ENCODE measurements around the gene UCP3.

Gene UCP3

DNA sequence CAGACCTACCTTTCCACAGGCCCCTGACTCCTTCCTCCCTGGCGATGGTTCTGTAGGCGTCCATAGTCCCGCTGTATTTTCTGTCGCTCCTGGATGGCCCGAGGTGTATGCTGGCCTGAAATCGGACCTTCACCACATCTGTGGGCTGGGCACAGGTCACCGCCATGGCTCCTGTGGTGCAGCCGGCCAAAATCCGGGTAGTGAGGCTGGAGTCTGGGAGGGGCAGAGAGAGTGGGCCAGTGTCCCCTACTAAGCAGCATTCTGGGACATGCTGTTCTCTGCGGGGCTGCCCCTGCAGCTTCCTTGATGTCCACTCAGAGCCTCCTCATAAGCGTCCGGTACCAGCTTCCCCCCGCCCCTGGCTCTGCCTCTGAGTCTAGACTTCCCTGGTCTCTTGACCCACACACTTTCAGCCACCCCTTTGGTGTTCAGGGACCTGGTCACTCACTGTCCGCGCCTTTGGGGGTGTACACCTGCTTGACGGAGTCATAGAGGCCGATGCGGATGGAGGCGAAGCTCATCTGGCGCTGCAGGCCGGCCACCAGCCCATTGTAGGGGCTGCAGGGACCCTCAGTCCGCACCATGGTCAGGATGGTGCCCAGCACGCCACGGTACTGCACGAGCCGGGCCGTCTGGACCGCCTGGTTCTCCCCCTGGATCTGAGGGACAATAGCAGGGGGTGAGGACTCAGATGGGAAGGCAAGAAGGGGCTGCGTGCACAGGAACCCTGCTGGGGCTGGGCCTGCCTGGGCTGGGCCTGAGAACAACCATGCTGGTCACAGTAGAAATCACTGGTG lies 3.0 kb downstream of the UCP3 start:
- TF ChIP-seq, protein P1, sequence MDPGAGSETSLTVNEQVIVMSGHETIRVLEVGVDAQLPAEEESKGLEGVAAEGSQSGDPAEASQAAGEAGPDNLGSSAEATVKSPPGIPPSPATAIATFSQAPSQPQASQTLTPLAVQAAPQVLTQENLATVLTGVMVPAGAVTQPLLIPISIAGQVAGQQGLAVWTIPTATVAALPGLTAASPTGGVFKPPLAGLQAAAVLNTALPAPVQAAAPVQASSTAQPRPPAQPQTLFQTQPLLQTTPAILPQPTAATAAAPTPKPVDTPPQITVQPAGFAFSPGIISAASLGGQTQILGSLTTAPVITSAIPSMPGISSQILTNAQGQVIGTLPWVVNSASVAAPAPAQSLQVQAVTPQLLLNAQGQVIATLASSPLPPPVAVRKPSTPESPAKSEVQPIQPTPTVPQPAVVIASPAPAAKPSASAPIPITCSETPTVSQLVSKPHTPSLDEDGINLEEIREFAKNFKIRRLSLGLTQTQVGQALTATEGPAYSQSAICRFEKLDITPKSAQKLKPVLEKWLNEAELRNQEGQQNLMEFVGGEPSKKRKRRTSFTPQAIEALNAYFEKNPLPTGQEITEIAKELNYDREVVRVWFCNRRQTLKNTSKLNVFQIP (CRISPR knock-in tag; IDR thresholded peaks at IDR 0.05; ENCODE audit: borderline replicate concordance, low read depth), result no peak
- TF ChIP-seq, protein P2, sequence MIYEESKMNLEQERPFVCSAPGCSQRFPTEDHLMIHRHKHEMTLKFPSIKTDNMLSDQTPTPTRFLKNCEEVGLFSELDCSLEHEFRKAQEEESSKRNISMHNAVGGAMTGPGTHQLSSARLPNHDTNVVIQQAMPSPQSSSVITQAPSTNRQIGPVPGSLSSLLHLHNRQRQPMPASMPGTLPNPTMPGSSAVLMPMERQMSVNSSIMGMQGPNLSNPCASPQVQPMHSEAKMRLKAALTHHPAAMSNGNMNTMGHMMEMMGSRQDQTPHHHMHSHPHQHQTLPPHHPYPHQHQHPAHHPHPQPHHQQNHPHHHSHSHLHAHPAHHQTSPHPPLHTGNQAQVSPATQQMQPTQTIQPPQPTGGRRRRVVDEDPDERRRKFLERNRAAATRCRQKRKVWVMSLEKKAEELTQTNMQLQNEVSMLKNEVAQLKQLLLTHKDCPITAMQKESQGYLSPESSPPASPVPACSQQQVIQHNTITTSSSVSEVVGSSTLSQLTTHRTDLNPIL (CRISPR knock-in tag; IDR thresholded peaks at IDR 0.05; ENCODE audit: low read depth), result no peak
- TF ChIP-seq ZFP3 (CRISPR knock-in tag; IDR thresholded peaks at IDR 0.05) (no peak), PPARA (CRISPR knock-in tag; IDR thresholded peaks at IDR 0.05; ENCODE audit: borderline replicate concordance) (no peak), SNAI2 (CRISPR knock-in tag; IDR thresholded peaks at IDR 0.05) (no peak), ESRRG (CRISPR knock-in tag; IDR thresholded peaks at IDR 0.05) (no peak)
- TF ChIP-seq, protein P3, sequence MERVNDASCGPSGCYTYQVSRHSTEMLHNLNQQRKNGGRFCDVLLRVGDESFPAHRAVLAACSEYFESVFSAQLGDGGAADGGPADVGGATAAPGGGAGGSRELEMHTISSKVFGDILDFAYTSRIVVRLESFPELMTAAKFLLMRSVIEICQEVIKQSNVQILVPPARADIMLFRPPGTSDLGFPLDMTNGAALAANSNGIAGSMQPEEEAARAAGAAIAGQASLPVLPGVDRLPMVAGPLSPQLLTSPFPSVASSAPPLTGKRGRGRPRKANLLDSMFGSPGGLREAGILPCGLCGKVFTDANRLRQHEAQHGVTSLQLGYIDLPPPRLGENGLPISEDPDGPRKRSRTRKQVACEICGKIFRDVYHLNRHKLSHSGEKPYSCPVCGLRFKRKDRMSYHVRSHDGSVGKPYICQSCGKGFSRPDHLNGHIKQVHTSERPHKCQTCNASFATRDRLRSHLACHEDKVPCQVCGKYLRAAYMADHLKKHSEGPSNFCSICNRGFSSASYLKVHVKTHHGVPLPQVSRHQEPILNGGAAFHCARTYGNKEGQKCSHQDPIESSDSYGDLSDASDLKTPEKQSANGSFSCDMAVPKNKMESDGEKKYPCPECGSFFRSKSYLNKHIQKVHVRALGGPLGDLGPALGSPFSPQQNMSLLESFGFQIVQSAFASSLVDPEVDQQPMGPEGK (CRISPR knock-in tag; IDR thresholded peaks at IDR 0.05; ENCODE audit: borderline replicate concordance), result no peak
- TF ChIP-seq, protein P4, sequence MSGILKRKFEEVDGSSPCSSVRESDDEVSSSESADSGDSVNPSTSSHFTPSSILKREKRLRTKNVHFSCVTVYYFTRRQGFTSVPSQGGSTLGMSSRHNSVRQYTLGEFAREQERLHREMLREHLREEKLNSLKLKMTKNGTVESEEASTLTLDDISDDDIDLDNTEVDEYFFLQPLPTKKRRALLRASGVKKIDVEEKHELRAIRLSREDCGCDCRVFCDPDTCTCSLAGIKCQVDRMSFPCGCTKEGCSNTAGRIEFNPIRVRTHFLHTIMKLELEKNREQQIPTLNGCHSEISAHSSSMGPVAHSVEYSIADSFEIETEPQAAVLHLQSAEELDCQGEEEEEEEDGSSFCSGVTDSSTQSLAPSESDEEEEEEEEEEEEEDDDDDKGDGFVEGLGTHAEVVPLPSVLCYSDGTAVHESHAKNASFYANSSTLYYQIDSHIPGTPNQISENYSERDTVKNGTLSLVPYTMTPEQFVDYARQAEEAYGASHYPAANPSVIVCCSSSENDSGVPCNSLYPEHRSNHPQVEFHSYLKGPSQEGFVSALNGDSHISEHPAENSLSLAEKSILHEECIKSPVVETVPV (CRISPR knock-in tag; IDR thresholded peaks at IDR 0.05), result no peak
- no peak for ATAC-seq

DNA sequence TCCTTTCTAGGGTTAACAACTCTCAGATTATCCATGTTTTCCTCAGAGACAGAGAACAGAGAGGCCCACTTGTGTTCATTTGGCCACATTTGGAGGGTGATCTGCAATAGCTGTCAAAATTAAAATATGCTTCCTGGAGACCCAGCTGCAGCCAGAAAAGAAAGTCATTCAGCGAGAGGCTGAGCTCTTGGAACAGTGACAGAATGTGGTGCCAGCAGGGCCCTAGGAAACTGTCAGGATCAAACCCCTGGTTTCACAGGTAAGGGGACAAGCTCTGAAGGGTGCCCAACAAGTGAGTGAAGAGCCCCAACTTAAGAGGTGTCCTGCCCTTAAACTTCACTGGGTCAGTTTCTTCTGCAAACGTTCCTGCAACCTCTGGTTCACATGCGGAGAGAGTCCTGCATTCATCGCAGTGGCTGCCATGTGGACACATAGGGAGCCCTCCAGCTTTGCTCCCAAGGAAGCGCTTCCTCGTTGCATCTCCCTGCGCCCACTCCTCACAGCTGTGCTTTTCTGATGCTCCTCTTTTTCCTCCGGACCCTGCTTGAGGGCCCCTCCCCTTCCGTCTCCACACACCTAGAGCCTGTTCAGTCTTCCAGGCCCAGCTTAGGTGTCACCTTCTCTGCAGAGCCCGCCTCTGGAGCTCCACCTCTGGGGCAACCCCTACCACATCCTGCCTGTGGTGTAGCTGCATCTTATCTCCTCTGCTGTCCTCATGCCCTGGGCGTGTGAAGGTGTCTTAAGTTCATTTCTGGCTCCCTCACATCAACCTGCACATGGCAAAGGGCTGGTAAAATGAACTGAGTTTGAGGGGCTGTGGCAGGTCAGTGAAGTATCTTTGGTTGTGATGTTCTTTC lies 3.9 kb downstream of the UCP3 start:
- ATAC-seq, result no peak
- TF ChIP-seq, protein P3 (CRISPR knock-in tag; IDR thresholded peaks at IDR 0.05; ENCODE audit: borderline replicate concordance), result no peak
- TF ChIP-seq, protein P2 (CRISPR knock-in tag; IDR thresholded peaks at IDR 0.05; ENCODE audit: low read depth), result no peak
- TF ChIP-seq GLIS3 (CRISPR knock-in tag; IDR thresholded peaks at IDR 0.05) (no peak), RARB (CRISPR knock-in tag; IDR thresholded peaks at IDR 0.05) (no peak), ARNTL (CRISPR knock-in tag; IDR thresholded peaks at IDR 0.05; ENCODE audit: borderline replicate concordance, low read depth) (no peak), ESRRG (CRISPR knock-in tag; IDR thresholded peaks at IDR 0.05) (no peak), BACH2 (CRISPR knock-in tag; IDR thresholded peaks at IDR 0.05; ENCODE audit: borderline replicate concordance) (no peak), ZFP30 (CRISPR knock-in tag; IDR thresholded peaks at IDR 0.05) (no peak), CSDC2 (CRISPR knock-in tag; IDR thresholded peaks at IDR 0.05) (no peak), OSR1 (CRISPR knock-in tag; IDR thresholded peaks at IDR 0.05) (no peak), PPARA (CRISPR knock-in tag; IDR thresholded peaks at IDR 0.05; ENCODE audit: borderline replicate concordance) (no peak), TCF4 (CRISPR knock-in tag; IDR thresholded peaks at IDR 0.05; ENCODE audit: borderline replicate concordance) (no peak), TOX (CRISPR knock-in tag; IDR thresholded peaks at IDR 0.05; ENCODE audit: borderline replicate concordance) (no peak), ZNF565 (CRISPR knock-in tag; conservative IDR thresholded peaks at IDR 0.05; ENCODE audit: low read depth) (no peak), ZNF70 (CRISPR knock-in tag; IDR thresholded peaks at IDR 0.05) (no peak), ZFP3 (CRISPR knock-in tag; IDR thresholded peaks at IDR 0.05) (no peak)
- TF ChIP-seq, protein P5, sequence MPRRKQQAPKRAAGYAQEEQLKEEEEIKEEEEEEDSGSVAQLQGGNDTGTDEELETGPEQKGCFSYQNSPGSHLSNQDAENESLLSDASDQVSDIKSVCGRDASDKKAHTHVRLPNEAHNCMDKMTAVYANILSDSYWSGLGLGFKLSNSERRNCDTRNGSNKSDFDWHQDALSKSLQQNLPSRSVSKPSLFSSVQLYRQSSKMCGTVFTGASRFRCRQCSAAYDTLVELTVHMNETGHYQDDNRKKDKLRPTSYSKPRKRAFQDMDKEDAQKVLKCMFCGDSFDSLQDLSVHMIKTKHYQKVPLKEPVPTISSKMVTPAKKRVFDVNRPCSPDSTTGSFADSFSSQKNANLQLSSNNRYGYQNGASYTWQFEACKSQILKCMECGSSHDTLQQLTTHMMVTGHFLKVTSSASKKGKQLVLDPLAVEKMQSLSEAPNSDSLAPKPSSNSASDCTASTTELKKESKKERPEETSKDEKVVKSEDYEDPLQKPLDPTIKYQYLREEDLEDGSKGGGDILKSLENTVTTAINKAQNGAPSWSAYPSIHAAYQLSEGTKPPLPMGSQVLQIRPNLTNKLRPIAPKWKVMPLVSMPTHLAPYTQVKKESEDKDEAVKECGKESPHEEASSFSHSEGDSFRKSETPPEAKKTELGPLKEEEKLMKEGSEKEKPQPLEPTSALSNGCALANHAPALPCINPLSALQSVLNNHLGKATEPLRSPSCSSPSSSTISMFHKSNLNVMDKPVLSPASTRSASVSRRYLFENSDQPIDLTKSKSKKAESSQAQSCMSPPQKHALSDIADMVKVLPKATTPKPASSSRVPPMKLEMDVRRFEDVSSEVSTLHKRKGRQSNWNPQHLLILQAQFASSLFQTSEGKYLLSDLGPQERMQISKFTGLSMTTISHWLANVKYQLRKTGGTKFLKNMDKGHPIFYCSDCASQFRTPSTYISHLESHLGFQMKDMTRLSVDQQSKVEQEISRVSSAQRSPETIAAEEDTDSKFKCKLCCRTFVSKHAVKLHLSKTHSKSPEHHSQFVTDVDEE (CRISPR knock-in tag; IDR thresholded peaks at IDR 0.05), result no peak
- TF ChIP-seq, protein P1 (CRISPR knock-in tag; IDR thresholded peaks at IDR 0.05; ENCODE audit: borderline replicate concordance, low read depth), result no peak

Measured in SK-N-SH treated with all-trans-retinoic acid at 6 μM for 48 hours (cell line).